GM15510 (cell line): ENCODE results near the gene CHRNA7.

Experiments used
- POLR2A ChIP-seq: IDR thresholded peaks from 3 replicates; pipeline ENCODE4 v1.6.1; 2011; ENCODE audit warnings: borderline replicate concordance; ENCODE audit not compliant: insufficient read length; ENCODE audit errors: extremely low read depth

The CHRNA7 gene

GRCh38 chr15:32029862-32030781, at the start of gene CHRNA7:
Gene CHRNA7, plus strand, starts transcription at chr15:32030515. Its CDS starts 80 bp downstream, at chr15:32030595.
- TF ChIP-seq POLR2A: no peak

GRCh38 chr15:31985607-31986006, 44.7 kb upstream of the CHRNA7 start:
- TF ChIP-seq POLR2A: no peak

GRCh38 chr15:31993062-31993461, 37.3 kb upstream of the CHRNA7 start:
- TF ChIP-seq POLR2A: no peak

GRCh38 chr15:31997711-31998110, 32.6 kb upstream of the CHRNA7 start:
- TF ChIP-seq POLR2A: no peak

GRCh38 chr15:32003558-32003957, 26.8 kb upstream of the CHRNA7 start:
- no peak for TF ChIP-seq POLR2A

GRCh38 chr15:32004249-32004648, 26.1 kb upstream of the CHRNA7 start:
- TF ChIP-seq POLR2A: no peak

- TF ChIP-seq POLR2A: no peak
Measured at GRCh38 chr15:32007355-32007960, 22.9 kb upstream of the CHRNA7 start.

GRCh38 chr15:32014953-32015352, 15.4 kb upstream of the CHRNA7 start:
- no peak for TF ChIP-seq POLR2A

GRCh38 chr15:32020156-32020555, 10.2 kb upstream of the CHRNA7 start:
- no peak for TF ChIP-seq POLR2A

- no peak for TF ChIP-seq POLR2A
Measured at GRCh38 chr15:32028921-32029320, 1.4 kb upstream of the CHRNA7 start.

- TF ChIP-seq POLR2A: no peak
Measured at GRCh38 chr15:32029409-32029861, 880 bp upstream of the CHRNA7 start.

- no peak for TF ChIP-seq POLR2A
Measured at GRCh38 chr15:32030795-32031194, 480 bp downstream of the CHRNA7 start.

- no peak for TF ChIP-seq POLR2A
Measured at GRCh38 chr15:32033186-32033890, 3.0 kb downstream of the CHRNA7 start.

- TF ChIP-seq POLR2A: no peak
Measured at GRCh38 chr15:32034106-32034505, 3.8 kb downstream of the CHRNA7 start.

- no peak for TF ChIP-seq POLR2A
Measured at GRCh38 chr15:32035285-32035684, 5.0 kb downstream of the CHRNA7 start.
